SKM-1 treated with dmso at 0.1 percent for 144 hours (cell line): Measurements from ENCODE around the gene AKAP1.

Source experiments
- DNase-seq: peaks from one replicate; lab custom pipeline; 2025; ENCODE audit not compliant: unreplicated experiment; lab: John Stamatoyannopoulos, UW

AKAP1 gene

GRCh38 chr17:57125406-57125805 lies 40.4 kb downstream of the AKAP1 start:
- DNase-seq = no peak

GRCh38 chr17:57125866-57126265 lies 40.8 kb downstream of the AKAP1 start:
- DNase-seq = no peak

DNA sequence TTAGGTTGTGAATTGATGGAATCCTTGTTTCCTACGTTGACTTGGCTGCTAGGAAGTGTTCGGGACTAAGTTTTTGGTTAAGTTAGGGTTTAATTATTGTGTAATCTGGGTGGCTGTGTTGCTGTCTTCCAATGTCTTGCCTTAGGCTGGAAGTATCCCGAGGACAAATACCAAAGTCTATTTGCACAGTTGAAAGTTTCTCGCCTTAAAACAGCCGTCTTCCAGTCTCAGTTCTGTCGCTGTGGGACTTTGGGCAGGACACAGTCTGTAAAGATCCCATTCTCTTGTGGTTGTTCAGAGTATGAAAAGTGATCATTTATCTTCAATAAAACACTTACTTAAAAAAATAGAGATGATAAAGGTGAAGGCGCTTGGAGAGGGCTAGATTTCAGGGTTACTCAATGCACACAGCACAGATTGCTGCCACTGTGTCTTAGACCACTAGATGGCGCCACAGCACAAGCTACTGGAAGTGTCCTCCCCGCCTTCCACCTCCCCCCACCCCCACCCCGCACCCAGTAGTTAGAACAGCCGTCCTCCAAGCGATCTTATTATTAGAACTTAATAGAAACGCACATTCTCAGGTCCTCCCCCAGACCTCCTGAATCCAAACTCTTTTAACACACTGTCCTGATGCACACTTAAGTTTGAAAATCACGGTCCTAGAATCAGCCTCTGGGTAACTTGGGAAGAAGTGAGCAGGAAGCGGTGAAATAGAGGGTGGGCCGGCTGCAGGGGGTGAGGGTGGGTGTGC lies 45.8 kb downstream of the AKAP1 start:
- peak; percentile 49 for DNase-seq

GRCh38 chr17:57132663-57133062 lies 47.6 kb downstream of the AKAP1 start:
- no peak for DNase-seq

DNA sequence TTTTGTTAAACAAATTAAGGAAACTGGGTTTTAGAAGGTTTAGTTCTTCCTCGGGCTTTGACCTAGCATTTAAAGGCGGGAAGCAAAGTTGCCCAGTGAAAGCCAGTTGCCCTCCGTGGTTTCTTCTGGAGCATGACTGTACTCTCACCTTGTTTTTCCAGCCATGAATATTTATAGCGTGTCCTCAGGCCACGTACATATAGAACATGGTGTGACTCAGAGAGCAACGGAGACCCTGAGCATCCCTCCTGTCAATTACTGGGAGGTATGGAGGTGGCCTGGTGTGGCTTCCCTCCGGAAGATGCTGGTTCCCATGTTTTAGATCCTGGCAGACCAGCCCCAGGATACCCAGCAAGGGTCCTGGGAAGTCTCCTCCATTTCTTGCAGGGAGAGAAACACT lies 48.4 kb downstream of the AKAP1 start:
- no peak for DNase-seq

- no peak for DNase-seq
Measured at GRCh38 chr17:57135026-57135788, 50.2 kb downstream of the AKAP1 start.

- no peak for DNase-seq
Measured at GRCh38 chr17:57135789-57136291, 50.8 kb downstream of the AKAP1 start.

GRCh38 chr17:57136355-57136754 lies 51.3 kb downstream of the AKAP1 start:
- DNase-seq = no peak

DNA sequence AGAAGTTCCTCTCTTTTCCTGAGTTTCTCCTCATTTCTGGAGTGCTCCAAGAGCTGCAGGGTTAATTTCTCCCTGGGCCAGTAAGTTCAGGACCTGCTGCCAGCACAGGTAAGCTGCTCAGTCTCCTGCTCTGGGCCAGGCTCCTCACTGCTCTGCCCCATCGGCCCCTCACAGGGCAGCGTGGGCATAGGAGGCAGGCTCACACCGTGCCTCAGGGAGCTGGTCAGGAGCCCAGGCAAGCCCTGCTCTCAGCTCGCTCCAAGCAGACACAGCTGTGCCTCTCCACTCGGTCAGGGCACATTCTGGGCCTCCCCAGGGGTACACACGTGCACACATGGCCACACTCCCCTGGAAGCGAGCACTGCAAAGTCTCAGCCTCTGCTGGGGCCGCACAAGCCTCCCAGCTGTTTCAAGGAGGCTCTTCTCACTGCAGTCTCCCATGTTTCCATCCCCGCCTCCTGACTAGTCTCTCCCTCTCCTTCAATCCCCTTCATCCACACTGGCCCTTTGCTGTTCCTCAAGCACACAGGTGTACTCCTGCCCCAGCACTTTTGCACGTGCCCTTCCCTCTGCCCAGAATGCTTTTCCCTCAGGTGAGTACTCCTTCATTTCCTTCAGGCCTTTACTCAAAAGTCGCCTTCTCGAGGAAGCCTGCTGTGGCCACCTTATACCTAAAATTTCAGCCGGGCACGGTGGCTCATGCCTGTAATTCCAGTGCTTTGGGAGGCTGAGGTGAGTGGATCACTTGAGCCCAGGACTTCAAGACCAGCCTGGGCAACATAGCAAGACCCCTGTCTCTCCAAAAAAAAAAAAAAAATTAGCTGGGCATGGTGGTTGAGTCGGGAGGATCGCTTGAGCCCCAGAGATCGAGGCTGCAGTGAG lies 53.2 kb downstream of the AKAP1 start:
- no peak for DNase-seq

DNA sequence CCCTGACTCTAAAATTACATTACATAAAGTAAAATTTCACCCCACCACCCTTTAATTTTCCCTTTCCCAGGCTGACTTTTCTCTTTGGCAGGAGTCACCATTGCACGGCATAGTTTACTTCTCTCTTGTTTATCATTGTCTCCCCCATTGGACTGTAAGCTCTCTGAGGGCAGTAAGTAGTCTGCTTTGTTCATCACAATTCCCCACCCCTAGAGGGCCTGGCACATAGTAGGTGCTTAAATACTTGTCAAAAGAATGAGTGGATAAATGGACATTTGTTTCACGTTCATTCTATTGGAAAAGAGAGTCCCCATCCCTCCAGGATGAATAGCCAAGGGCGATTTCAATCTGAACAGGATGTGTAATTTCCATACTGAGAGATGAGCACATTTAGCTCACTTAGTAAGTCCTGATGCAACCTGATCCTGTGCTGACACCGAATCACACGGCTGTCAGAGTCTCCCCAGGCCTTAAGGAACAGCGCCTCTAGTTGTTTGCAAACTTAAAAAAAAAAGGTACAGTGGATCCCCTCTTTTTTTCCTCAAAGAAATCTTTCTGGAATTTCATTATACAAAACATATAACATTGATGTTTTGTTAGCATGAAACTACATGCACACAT lies 54.0 kb downstream of the AKAP1 start:
- DNase-seq = no peak

DNA sequence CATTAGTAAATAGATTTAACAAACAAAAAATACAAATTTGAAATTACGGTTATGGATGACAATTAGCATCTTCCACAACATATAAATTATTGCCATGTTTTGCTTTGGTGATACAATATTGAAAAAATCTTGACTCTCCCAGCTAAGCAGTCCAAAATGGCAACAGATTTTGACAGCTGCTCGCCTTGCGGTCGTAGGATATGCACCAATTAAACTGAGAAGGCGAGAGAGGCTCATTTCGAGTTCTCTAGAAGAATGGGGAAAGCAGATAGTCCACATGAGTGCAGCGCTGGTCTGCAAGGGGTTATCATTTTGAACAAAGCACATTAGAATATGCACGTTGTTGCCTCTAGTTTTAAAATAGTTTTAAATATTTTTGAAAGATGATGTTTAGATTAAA lies 55.3 kb downstream of the AKAP1 start:
- no peak for DNase-seq

GRCh38 chr17:57142925-57143324 lies 57.9 kb downstream of the AKAP1 start:
- DNase-seq = no peak

- DNase-seq = no peak
Measured at GRCh38 chr17:57143361-57143760, 58.3 kb downstream of the AKAP1 start.

DNA sequence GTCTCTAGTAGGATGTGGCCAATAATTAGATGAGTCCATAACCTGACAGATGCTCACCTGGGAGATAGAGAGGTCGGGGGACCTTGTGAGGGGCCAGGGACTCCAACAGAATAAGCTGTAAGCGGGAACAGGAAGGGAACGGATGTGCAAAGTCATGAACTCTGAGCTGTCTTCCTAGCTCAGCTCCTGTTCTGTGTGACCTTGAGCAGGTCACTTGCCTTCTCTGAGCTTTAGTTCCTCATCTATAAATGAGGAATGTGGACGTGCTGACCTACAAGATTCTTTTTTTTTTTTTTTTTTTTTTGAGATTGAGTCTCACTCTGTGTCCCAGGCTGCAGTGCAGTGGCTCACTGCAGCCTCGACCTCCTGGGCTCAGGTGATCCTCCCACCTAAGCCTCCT lies 58.9 kb downstream of the AKAP1 start:
- DNase-seq = no peak

DNA sequence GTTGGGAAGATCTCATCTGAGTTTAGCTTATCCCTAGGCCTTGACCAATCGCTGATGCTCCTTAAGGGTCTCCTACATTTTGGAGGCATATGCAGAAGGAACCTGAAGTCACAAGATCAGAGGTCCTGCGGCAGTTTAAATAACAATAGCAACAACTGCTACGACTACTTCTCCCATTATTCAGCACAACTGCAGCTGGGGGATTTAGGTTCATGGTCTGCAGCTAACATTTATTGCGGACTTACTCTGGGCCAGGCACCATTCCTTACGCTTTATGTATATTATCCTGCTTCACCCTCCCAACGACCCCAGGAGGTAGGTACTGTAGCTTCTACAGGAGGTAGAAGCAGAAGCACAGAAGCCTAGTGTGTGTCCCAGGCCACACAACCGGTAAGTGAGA lies 59.5 kb downstream of the AKAP1 start:
- DNase-seq = no peak

GRCh38 chr17:57145347-57145746 lies 60.3 kb downstream of the AKAP1 start:
- no peak for DNase-seq

- DNase-seq = no peak
Measured at GRCh38 chr17:57146273-57146672, 61.2 kb downstream of the AKAP1 start.

DNA sequence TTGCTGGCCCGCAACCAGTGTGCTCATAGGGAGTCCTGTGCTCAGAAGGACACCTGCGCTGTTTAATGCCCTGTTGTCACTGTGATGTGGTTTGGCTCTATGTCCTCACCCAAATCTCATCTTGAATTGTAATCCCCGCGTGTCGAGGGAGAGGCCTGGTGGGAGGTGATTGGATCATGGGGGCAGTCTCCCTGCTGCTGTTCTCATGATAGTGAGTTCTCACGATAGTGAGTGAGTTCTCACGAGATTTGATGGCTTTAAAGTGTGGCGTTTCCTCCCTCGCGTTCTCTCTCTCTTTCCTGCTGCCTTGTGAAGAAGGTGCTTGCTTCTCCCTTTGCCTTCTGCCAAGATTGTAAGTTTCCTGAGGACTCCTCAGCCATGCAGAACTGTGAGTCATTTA lies 66.8 kb downstream of the AKAP1 start:
- no peak for DNase-seq

DNA sequence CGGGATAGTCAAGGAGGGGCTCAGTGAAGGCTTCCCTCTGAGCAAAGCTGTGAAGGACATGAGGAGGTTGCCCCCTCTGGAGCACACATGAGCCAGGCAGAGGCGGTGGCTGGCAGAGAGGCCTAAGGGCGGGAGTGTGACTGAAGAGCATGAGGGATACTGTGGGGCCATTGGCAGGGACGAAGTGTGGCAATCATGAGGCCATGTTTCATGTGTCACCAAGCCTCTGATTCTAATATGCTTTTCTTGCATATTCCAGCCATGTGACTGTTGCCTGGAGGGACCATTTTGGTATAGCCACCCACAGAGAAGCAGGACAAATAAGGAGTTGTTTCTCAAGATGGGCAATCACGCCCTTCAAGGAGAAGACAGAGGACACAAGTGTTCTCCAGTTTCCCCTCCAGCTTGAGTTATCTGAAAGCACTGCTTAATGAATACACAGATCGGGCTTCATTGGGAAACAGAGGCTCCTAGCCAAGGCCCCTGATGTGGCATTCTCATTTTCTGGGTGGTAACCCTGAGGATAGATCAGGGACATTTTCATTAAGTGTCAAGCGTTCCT lies 68.0 kb downstream of the AKAP1 start:
- no peak for DNase-seq

GRCh38 chr17:57154921-57155320 lies 69.9 kb downstream of the AKAP1 start:
- no peak for DNase-seq

- DNase-seq = no peak
Measured at GRCh38 chr17:57158325-57158724, 73.3 kb downstream of the AKAP1 start.
